Stomach smooth muscle (tissue), 2 donors: ENCODE results near the gene BLTP2.

Experiments
- H3K27ac ChIP-seq: one replicate; pipeline ENCODE4 v1.7.0; 2013; ENCODE audit warnings: mild to moderate bottlenecking, low read length, inconsistent platforms
- H3K27me3 ChIP-seq, 2 donors: one replicate each; pipeline ENCODE4 v1.7.0; 2013; ENCODE audit warnings: low read length in 2 of 2; ENCODE audit not compliant: insufficient read depth in 2 of 2, control insufficient read depth in 1 of 2
- H3K36me3 ChIP-seq, 2 donors: one replicate each; pipeline ENCODE4 v1.7.0; 2013; ENCODE audit warnings: low read length in 2 of 2; ENCODE audit not compliant: control insufficient read depth in 2 of 2, insufficient read depth in 2 of 2
- H3K4me1 ChIP-seq: one replicate; pipeline ENCODE4 v1.7.0; 2013; ENCODE audit warnings: low read length; ENCODE audit not compliant: control insufficient read depth, insufficient read depth
- H3K4me3 ChIP-seq, 2 donors: one replicate each; pipeline ENCODE4 v1.7.0; 2013; ENCODE audit warnings: low read length in 2 of 2
- H3K9ac ChIP-seq, 2 donors: one replicate each; pipeline ENCODE4 v1.7.0; 2013; ENCODE audit warnings: low read length in 2 of 2, mild to moderate bottlenecking in 1 of 2
- H3K9me3 ChIP-seq, 2 donors: one replicate each; pipeline ENCODE4 v1.7.0; 2013; ENCODE audit warnings: low read length in 2 of 2; ENCODE audit not compliant: control insufficient read depth in 2 of 2
- donor health status: healthy.
- donor health status: Pancreatic carcinoma.

BLTP2 gene

GRCh38 chr17:28644787-28645575, at the start of gene BLTP2:
Gene BLTP2 (minus strand): TSS chr17:28645158. CDS start chr17:28645056, 102 bp downstream.
- peak within 1 kb of the TSS; percentile 69 for H3K27ac ChIP-seq
- peaks cover 36% of the 10 kb centered on the region for H3K4me1 ChIP-seq
- H3K9me3 ChIP-seq, result no peaks in the 10 kb centered on the region
- H3K4me3 ChIP-seq, result peak within 1 kb of the TSS; percentile 87 to 93
- no peaks in the 10 kb centered on the region for H3K27me3 ChIP-seq
- peak within 1 kb of the TSS; percentile 86 to 93 for H3K9ac ChIP-seq
- H3K36me3 ChIP-seq, result peaks cover 29 to 30% of the 10 kb centered on the region in 2 donors

- Histone ChIP-seq H3K9ac (no peak overlapping the region), H3K4me1 (no peaks in the 10 kb centered on the region), H3K36me3 (peaks cover 71 to 73% of the 10 kb centered on the region in 2 donors), H3K9me3 (no peaks in the 10 kb centered on the region), H3K27ac (no peak overlapping the region), H3K27me3 (no peaks in the 10 kb centered on the region), H3K4me3 (no peak overlapping the region)
Measured at GRCh38 chr17:28693869-28694268, 48.9 kb upstream of the BLTP2 start.

DNA sequence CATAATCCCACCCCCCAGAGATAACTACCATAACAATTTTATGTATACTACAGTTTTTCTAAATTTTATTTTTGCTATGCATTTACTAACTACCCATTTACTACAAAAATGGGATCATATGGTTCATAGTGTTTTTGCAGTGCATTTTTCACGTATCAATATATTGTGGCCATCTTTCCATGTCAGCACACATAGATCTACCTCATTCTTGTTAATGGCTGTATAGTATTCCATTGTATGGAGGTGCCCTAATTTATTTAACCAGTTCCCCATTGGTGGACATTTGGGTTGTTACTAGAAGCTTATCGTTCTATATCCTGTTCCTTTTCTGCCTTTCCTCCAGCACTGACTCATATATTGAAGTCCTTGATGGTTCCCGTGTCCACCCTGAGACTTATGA, 44.1 kb upstream of the BLTP2 start:
- Histone ChIP-seq H3K4me3 (no peak overlapping the region), H3K4me1 (peaks cover 3% of the 10 kb centered on the region), H3K36me3 (peaks cover 68 to 74% of the 10 kb centered on the region in 2 donors), H3K27me3 (no peaks in the 10 kb centered on the region), H3K9me3 (no peaks in the 10 kb centered on the region), H3K27ac (no peak overlapping the region), H3K9ac (no peak overlapping the region)

DNA sequence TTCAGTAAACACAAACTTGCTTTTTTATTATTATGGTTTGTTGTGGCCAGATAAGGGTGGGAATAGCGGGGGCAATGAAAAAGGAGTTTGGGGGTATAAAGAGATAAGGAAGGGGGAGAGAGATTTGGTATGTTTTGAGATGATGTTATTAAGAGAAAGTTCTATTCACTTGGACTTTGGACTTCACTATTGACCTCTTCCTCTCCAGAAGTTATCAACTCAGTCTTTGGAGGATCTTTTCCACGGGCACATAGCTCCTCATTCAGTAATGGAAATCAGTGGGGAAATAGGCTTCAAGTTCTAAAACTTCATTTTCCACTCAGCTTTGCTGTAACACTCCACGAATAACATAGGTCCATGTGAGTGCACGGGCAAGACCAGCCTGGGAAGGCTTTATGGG, 43.5 kb upstream of the BLTP2 start:
- Histone ChIP-seq H3K27me3 (no peaks in the 10 kb centered on the region), H3K36me3 (peaks cover 66 to 71% of the 10 kb centered on the region in 2 donors), H3K9ac (no peak overlapping the region), H3K27ac (no peak overlapping the region), H3K4me1 (peaks cover 3% of the 10 kb centered on the region), H3K9me3 (no peaks in the 10 kb centered on the region), H3K4me3 (no peak overlapping the region)

- no peak overlapping the region for H3K9ac ChIP-seq
- no peaks in the 10 kb centered on the region for H3K9me3 ChIP-seq
- H3K27ac ChIP-seq, result no peak overlapping the region
- peaks cover 3% of the 10 kb centered on the region for H3K4me1 ChIP-seq
- H3K27me3 ChIP-seq, result no peaks in the 10 kb centered on the region
- no peak overlapping the region for H3K4me3 ChIP-seq
- H3K36me3 ChIP-seq, result peaks cover 87 to 89% of the 10 kb centered on the region in 2 donors
Measured at GRCh38 chr17:28686296-28686695, 41.3 kb upstream of the BLTP2 start.

GRCh38 chr17:28685366-28685765, 40.4 kb upstream of the BLTP2 start:
- H3K4me1 ChIP-seq, result peaks cover 3% of the 10 kb centered on the region
- H3K9me3 ChIP-seq, result no peaks in the 10 kb centered on the region
- H3K9ac ChIP-seq, result no peak overlapping the region
- H3K4me3 ChIP-seq, result no peak overlapping the region
- H3K36me3 ChIP-seq, result peaks cover 83 to 84% of the 10 kb centered on the region in 2 donors
- H3K27ac ChIP-seq, result no peak overlapping the region
- no peaks in the 10 kb centered on the region for H3K27me3 ChIP-seq

GRCh38 chr17:28684963-28685362, 40.0 kb upstream of the BLTP2 start:
- Histone ChIP-seq H3K27me3 (no peaks in the 10 kb centered on the region), H3K27ac (no peak overlapping the region), H3K4me3 (no peak overlapping the region), H3K9ac (peak overlapping the region in 1 of 2 donors; percentile 13), H3K36me3 (peaks cover 79 to 80% of the 10 kb centered on the region in 2 donors), H3K4me1 (peaks cover 3% of the 10 kb centered on the region), H3K9me3 (no peaks in the 10 kb centered on the region)

GRCh38 chr17:28682655-28683054, 37.7 kb upstream of the BLTP2 start:
- H3K9ac ChIP-seq, result no peak overlapping the region
- H3K36me3 ChIP-seq, result peaks cover 70 to 72% of the 10 kb centered on the region in 2 donors
- no peak overlapping the region for H3K27ac ChIP-seq
- no peak overlapping the region for H3K4me3 ChIP-seq
- no peaks in the 10 kb centered on the region for H3K9me3 ChIP-seq
- H3K4me1 ChIP-seq, result peaks cover 3% of the 10 kb centered on the region
- H3K27me3 ChIP-seq, result no peaks in the 10 kb centered on the region

GRCh38 chr17:28675980-28676379, 31.0 kb upstream of the BLTP2 start:
- Histone ChIP-seq H3K4me3 (no peak overlapping the region), H3K27me3 (no peaks in the 10 kb centered on the region), H3K9ac (no peak overlapping the region), H3K9me3 (no peaks in the 10 kb centered on the region), H3K4me1 (no peaks in the 10 kb centered on the region), H3K27ac (no peak overlapping the region), H3K36me3 (peaks cover 67 to 74% of the 10 kb centered on the region in 2 donors)

- H3K27ac ChIP-seq, result no peak overlapping the region
- H3K36me3 ChIP-seq, result peaks cover 71 to 76% of the 10 kb centered on the region in 2 donors
- H3K4me3 ChIP-seq, result no peak overlapping the region
- no peaks in the 10 kb centered on the region for H3K4me1 ChIP-seq
- H3K9me3 ChIP-seq, result no peaks in the 10 kb centered on the region
- H3K27me3 ChIP-seq, result no peaks in the 10 kb centered on the region
- no peak overlapping the region for H3K9ac ChIP-seq
Measured at GRCh38 chr17:28675490-28675889, 30.5 kb upstream of the BLTP2 start.

GRCh38 chr17:28669918-28670317, 25.0 kb upstream of the BLTP2 start:
- no peak overlapping the region for H3K4me3 ChIP-seq
- peaks cover 6% of the 10 kb centered on the region for H3K4me1 ChIP-seq
- H3K9ac ChIP-seq, result no peak overlapping the region
- no peaks in the 10 kb centered on the region for H3K27me3 ChIP-seq
- H3K9me3 ChIP-seq, result no peaks in the 10 kb centered on the region
- H3K36me3 ChIP-seq, result peaks cover 45 to 48% of the 10 kb centered on the region in 2 donors
- H3K27ac ChIP-seq, result no peak overlapping the region
